Endodermal cell (in vitro differentiated cells): ENCODE measurements around the gene FXR1. TPM values are rescaled to one million over a fixed set of nuclear protein-coding genes. Genes with fewer than 3 reads are reported as not detected.

Source experiments
- DNase-seq: peaks from one replicate; pipeline ENCODE4 v3.0.0-alpha.2; 2017
- H3K27ac ChIP-seq: 2 replicates; pipeline ENCODE4 v1.5.1; 2013; ENCODE audit warnings: mild to moderate bottlenecking, low read depth, low read length, moderate library complexity
- H3K27me3 ChIP-seq: 2 replicates; pipeline ENCODE4 v1.6.1; 2013; ENCODE audit warnings: mild to moderate bottlenecking, low read length, moderate library complexity; ENCODE audit not compliant: insufficient read depth, control insufficient read depth, poor library complexity, severe bottlenecking
- H3K36me3 ChIP-seq: 2 replicates; pipeline ENCODE4 v1.7.0; 2013; ENCODE audit warnings: mild to moderate bottlenecking, low read length, moderate library complexity; ENCODE audit not compliant: control insufficient read depth, insufficient read depth
- H3K4me1 ChIP-seq: one replicate; pipeline ENCODE4 v1.7.0; 2013; ENCODE audit warnings: low read length; ENCODE audit not compliant: control insufficient read depth, insufficient read depth
- H3K4me3 ChIP-seq: 2 replicates; pipeline ENCODE4 v1.5.1; 2013; ENCODE audit warnings: mild to moderate bottlenecking, low read length, moderate library complexity
- H3K9ac ChIP-seq: 2 replicates; pipeline ENCODE4 v1.6.1; 2013; ENCODE audit warnings: mild to moderate bottlenecking, low read length, moderate library complexity; ENCODE audit not compliant: poor library complexity, severe bottlenecking; ENCODE audit errors: extremely low read depth
- H3K9me3 ChIP-seq: 2 replicates; pipeline ENCODE4 v1.6.1; 2013; ENCODE audit warnings: mild to moderate bottlenecking, low read length, moderate library complexity; ENCODE audit not compliant: control insufficient read depth
- H3K27ac Mint-ChIP-seq: 2 replicates; pipeline ENCODE4 v1.8.0; 2020; ENCODE audit warnings: mixed read lengths
- H3K27me3 Mint-ChIP-seq: 2 replicates; pipeline ENCODE4 v1.8.0; 2021; ENCODE audit warnings: mild to moderate bottlenecking, mixed read lengths; ENCODE audit not compliant: insufficient read depth
- H3K36me3 Mint-ChIP-seq: 2 replicates; pipeline ENCODE4 v1.8.0; 2020; ENCODE audit warnings: low read depth, mixed read lengths
- H3K4me1 Mint-ChIP-seq: 2 replicates; pipeline ENCODE4 v1.8.0; 2020; ENCODE audit warnings: mixed read lengths
- H3K4me3 Mint-ChIP-seq: 2 replicates; pipeline ENCODE4 v1.8.0; 2020; ENCODE audit warnings: mild to moderate bottlenecking, moderate library complexity, mixed read lengths
- H3K9me3 Mint-ChIP-seq: 2 replicates; pipeline ENCODE4 v1.8.0; 2020; ENCODE audit warnings: mild to moderate bottlenecking, mixed read lengths
- WGBS, 2 experiments: methylation state at CpG; one replicate each; pipeline versions ENCODE4 v1.1.5 to v1.1.7; 2013; ENCODE audit warnings: missing lambda C conversion rate in 2 of 2, mixed read lengths in 1 of 2; ENCODE audit not compliant: insufficient coverage in 1 of 2, insufficient read length in 1 of 2; 5-methylcytosine and 5-hydroxymethylcytosine counted together
- total RNA-seq, 2 donors: library from RNA; stranded (reverse); fragmentation: NEBNext Ultra II Directional in 1 of 2; extraction: Animal tissue kit (Norgen Biotek cat#: 25700) in 1 of 2; gene quantifications; 2 replicates in 1 of 2; 3 replicates in 1 of 2; pipeline ENCODE4 v1.2.1, GENCODE V29; 2021
- TF ChIP-seq, protein P1 (sequence below): fragments of 200-600 bp; sonication (generic); conservative IDR thresholded peaks from 2 replicates; pipeline ENCODE4 v1.5.0; 2021; ENCODE audit warnings: antibody characterized with exemption, mild to moderate bottlenecking

The FXR1 gene
- total RNA-seq, 2 donors from 2014 or later: 252 to 298 TPM

DNA sequence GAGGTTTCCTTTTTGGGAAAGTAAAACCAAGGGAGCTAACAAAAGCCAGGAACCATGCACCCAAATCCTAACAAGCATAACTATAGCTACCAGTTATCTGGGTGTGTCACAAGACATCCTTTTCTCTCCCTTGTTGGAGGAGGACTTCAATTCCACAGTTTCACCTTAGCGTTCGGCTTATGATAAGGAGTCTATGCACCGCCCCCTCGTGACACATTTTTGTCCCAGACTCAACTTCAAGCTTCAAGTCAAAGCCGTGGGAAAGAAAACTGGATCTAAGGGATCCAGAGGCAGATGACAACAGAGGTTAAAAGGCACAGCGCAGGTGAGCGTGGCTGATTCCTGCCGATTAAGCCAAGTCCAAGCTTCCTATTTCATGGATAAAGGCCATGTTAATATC, 13.9 kb upstream of the FXR1 start:
- Mint-ChIP-seq H3K4me1 (no peaks in the 10 kb centered on the region), H3K27ac (no peak overlapping the region), H3K36me3 (no peaks in the 10 kb centered on the region), H3K9me3 (peaks cover 18% of the 10 kb centered on the region), H3K27me3 (no peaks in the 10 kb centered on the region), H3K4me3 (no peak overlapping the region)
- Histone ChIP-seq H3K9me3 (no peaks in the 10 kb centered on the region), H3K4me3 (no peak overlapping the region), H3K36me3 (no peaks in the 10 kb centered on the region), H3K27me3 (no peaks in the 10 kb centered on the region), H3K4me1 (no peaks in the 10 kb centered on the region), H3K27ac (no peak overlapping the region), H3K9ac (no peak overlapping the region)
- WGBS, 2 experiments: 88 to 90% methylated on average over 7 to 8 of the region's 8 CpGs
- no peak for DNase-seq
- TF ChIP-seq, protein P1, sequence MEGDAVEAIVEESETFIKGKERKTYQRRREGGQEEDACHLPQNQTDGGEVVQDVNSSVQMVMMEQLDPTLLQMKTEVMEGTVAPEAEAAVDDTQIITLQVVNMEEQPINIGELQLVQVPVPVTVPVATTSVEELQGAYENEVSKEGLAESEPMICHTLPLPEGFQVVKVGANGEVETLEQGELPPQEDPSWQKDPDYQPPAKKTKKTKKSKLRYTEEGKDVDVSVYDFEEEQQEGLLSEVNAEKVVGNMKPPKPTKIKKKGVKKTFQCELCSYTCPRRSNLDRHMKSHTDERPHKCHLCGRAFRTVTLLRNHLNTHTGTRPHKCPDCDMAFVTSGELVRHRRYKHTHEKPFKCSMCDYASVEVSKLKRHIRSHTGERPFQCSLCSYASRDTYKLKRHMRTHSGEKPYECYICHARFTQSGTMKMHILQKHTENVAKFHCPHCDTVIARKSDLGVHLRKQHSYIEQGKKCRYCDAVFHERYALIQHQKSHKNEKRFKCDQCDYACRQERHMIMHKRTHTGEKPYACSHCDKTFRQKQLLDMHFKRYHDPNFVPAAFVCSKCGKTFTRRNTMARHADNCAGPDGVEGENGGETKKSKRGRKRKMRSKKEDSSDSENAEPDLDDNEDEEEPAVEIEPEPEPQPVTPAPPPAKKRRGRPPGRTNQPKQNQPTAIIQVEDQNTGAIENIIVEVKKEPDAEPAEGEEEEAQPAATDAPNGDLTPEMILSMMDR: no peak

DNA sequence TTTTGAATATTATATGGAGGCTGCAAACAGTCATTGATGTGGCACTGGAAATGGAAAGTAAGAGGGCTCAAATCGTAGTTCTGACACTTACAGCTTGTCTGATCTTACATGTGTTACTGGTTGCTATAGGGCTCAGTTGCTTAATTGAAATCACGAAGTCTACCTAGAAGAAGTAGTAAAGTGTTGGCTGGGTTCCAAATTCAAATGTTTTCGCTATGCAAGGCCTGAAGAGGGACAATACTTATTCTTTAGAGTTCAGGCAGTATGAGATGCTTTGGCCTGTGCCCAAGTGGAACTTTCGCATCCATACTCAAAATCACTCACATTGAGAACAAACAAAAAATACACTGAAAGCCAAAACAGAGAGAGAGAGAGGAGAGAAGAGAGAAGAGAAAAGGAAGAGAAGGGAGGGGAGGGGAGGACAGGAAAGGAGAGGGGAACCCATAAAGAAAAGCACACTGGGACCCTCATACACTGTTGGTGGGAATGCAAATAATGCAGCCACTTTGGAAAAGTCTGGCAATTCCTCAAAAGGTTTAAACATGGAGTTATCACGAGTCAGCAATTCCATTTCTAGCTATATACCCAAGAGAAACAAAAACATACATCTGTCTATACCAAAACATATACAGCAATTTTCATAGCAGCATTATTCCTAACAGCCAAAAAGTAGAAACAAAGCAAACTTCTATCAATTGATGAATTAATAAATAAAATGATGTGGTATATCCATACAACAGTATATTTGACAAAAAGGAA, 2.9 kb upstream of the FXR1 start:
- Histone ChIP-seq H3K27ac (no peak overlapping the region), H3K4me1 (no peaks in the 10 kb centered on the region), H3K36me3 (peaks cover under 1% of the 10 kb centered on the region), H3K9me3 (no peaks in the 10 kb centered on the region), H3K4me3 (no peak overlapping the region), H3K9ac (no peak overlapping the region), H3K27me3 (no peaks in the 10 kb centered on the region)
- H3K27me3 Mint-ChIP-seq: no peaks in the 10 kb centered on the region
- no peak overlapping the region for H3K4me3 Mint-ChIP-seq
- TF ChIP-seq, protein P1: no peak
- H3K36me3 Mint-ChIP-seq: peaks cover 6% of the 10 kb centered on the region
- 89 to 94% methylated on average over 2 to 4 of the region's 5 CpGs for WGBS, 2 experiments
- DNase-seq: no peak
- no peaks in the 10 kb centered on the region for H3K9me3 Mint-ChIP-seq
- H3K4me1 Mint-ChIP-seq: peaks cover 12% of the 10 kb centered on the region
- H3K27ac Mint-ChIP-seq: no peak overlapping the region

DNA sequence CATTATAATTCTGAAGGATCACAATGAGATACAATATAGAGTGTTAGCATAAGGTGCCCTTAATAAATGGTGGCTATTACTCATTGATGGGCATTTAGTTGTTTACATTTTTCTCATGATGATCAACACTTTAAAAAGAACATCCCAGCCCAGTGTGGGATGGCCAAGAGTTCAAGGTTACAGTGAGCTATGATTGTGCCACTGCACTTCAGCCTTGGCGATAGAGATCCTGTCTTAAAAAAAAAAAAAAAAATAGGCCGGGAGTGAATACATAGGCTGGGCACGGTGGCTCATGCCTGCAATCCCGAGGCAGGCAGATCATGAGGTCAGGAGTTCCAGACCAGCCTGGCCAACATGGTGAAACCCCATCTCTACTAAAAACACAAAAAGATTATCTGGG, 1.6 kb upstream of the FXR1 start:
- Histone ChIP-seq H3K4me1 (no peaks in the 10 kb centered on the region), H3K36me3 (peaks cover 14% of the 10 kb centered on the region), H3K4me3 (no peak overlapping the region), H3K9me3 (no peaks in the 10 kb centered on the region), H3K27me3 (no peaks in the 10 kb centered on the region), H3K9ac (no peak overlapping the region), H3K27ac (no peak overlapping the region)
- Mint-ChIP-seq H3K27ac (no peak overlapping the region), H3K4me3 (no peak overlapping the region), H3K36me3 (peaks cover 17% of the 10 kb centered on the region), H3K27me3 (no peaks in the 10 kb centered on the region), H3K9me3 (no peaks in the 10 kb centered on the region), H3K4me1 (peaks cover 20% of the 10 kb centered on the region)
- TF ChIP-seq, protein P1: no peak
- WGBS, 2 experiments: 98 to 100% methylated on average over 1 to 4 of the region's 4 CpGs
- no peak for DNase-seq
